Activated T-helper 17 cell treated with anti-CD3 and anti-CD28 coated beads, Interleukin-2, amount 50 U/mL, for 72 hours (primary cell): ENCODE measurements around the gene CRYL1. TPM values are rescaled to one million over a fixed set of nuclear protein-coding genes. Genes with fewer than 3 reads are reported as not detected.

ENCODE experiments used
- ATAC-seq: fragments of 150-1000 bp; cut with Tn5 transposase; replicated peaks from 2 replicates; pipeline ENCODE4 v1.10.0; 2021; ENCODE audit warnings: mild to moderate bottlenecking, moderate library complexity
- H3K27ac Mint-ChIP-seq: one replicate; pipeline ENCODE4 v1.8.0; 2022; ENCODE audit warnings: mixed read lengths
- H3K27me3 Mint-ChIP-seq: one replicate; pipeline ENCODE4 v1.8.0; 2022; ENCODE audit warnings: mixed read lengths
- H3K36me3 Mint-ChIP-seq: one replicate; pipeline ENCODE4 v1.8.0; 2022; ENCODE audit warnings: low read depth, mild to moderate bottlenecking, mixed read lengths
- H3K4me1 Mint-ChIP-seq: one replicate; pipeline ENCODE4 v1.8.0; 2022; ENCODE audit warnings: mixed read lengths
- H3K4me3 Mint-ChIP-seq: one replicate; pipeline ENCODE4 v1.8.0; 2022; ENCODE audit warnings: mild to moderate bottlenecking, mixed read lengths
- H3K9me3 Mint-ChIP-seq: one replicate; pipeline ENCODE4 v1.8.0; 2022; ENCODE audit warnings: mixed read lengths
- total RNA-seq, 2 donors: library from RNA; stranded (reverse); gene quantifications; one replicate each; pipeline ENCODE4 v1.2.3, GENCODE V29; 2022

The CRYL1 gene
- total RNA-seq, 2 donors from 2014 or later, result 8.0 to 12.8 TPM

DNA sequence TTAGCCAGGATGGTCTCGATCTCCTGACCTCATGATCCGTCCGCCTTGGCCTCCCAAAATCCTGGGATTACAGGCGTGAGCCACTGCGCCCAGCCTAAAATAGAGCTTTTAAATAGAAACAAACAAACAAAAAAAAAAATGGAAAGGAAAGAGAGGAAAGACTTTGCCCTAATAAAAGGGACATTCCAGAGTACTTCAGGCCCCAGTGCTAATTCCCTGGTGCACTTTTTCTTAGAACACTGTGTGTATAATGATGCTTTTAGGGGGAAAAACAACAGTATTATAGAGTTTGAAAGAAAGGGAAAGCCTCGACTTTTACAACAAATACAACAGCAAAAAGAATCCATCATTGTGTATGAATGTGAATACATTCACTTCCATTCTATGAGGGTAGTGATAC, 104.7 kb downstream of the CRYL1 start:
- ATAC-seq, result no peak
- peaks cover 4% of the 10 kb centered on the region for H3K9me3 Mint-ChIP-seq
- H3K36me3 Mint-ChIP-seq, result peaks cover 12% of the 10 kb centered on the region
- peaks cover 38% of the 10 kb centered on the region for H3K4me1 Mint-ChIP-seq
- H3K4me3 Mint-ChIP-seq, result peak overlapping the region; percentile 80
- H3K27ac Mint-ChIP-seq, result peak overlapping the region; percentile 90
- no peaks in the 10 kb centered on the region for H3K27me3 Mint-ChIP-seq

DNA sequence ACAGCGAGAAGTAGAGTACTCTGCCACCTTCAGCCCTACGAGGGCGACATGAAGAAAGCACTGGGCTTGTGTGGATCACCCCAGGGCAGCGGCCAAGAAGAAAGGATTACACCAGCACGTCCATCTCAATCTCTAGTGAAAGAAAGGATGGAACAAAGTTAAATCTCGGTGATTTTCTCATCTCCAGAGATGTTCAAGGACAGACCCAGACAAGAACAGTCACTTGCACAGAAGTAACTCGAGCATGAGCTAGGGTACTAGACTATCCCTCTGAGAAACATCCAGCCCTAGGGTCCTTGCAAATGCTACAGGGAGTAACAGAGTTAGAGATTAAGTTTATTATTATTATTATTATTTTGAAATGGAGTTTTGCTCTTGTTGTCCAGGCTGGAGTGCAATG, 106.7 kb downstream of the CRYL1 start:
- peaks cover 12% of the 10 kb centered on the region for H3K36me3 Mint-ChIP-seq
- H3K27me3 Mint-ChIP-seq, result no peaks in the 10 kb centered on the region
- H3K9me3 Mint-ChIP-seq, result peaks cover 4% of the 10 kb centered on the region
- peaks cover 35% of the 10 kb centered on the region for H3K4me1 Mint-ChIP-seq
- H3K27ac Mint-ChIP-seq, result peak overlapping the region; percentile 90
- ATAC-seq, result no peak
- peak overlapping the region; percentile 80 for H3K4me3 Mint-ChIP-seq

DNA sequence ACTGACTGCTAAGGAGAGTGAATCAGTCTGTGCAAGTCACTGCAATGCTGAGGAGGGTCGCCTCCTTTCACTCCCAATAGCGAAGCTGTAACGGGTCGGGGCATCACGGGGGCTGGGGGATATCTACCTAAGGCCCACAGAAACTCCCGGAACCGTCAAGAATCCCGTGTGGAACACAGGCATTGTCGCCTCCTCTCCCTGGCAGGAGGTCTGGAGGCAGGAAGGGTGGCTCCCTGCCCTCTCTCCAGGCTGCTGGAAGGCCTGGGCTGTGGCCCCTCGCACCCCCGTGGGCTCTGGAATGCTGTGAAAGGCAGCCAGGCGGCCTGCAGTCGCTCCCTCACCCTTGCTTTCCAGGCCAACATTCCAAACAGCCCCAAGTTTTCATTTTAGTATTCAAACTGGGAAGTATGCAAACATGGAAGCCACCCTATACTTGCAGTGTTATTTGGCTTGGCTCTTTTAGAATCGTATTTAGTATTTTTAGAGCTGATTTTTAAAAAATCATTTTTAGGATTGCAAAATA, 109.4 kb downstream of the CRYL1 start:
- peaks cover 44% of the 10 kb centered on the region for H3K4me1 Mint-ChIP-seq
- no peak overlapping the region for H3K27ac Mint-ChIP-seq
- ATAC-seq, result no peak
- H3K36me3 Mint-ChIP-seq, result peaks cover 12% of the 10 kb centered on the region
- H3K4me3 Mint-ChIP-seq, result no peak overlapping the region
- peaks cover 4% of the 10 kb centered on the region for H3K9me3 Mint-ChIP-seq
- no peaks in the 10 kb centered on the region for H3K27me3 Mint-ChIP-seq

DNA sequence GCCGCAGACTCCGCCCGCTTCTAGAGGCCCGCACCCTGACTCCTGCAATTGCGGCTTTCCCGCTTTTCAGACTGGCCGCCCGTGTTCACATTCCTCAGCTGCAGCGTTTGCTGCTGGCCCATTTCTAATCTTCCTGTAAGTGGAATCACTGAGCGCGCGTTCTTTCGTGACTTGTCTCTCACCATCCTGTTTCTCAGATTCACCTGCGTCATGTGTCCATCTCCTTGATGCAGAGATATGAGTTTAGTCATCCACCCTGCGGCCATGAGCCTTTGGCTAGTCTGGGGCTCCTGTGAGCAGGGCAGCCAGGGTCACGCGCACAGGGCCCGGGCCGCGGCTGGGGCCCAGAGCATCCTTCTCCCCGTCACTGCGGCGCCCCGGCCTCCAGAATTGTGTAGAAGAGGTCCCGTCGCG, 110.0 kb downstream of the CRYL1 start:
- peaks cover 42% of the 10 kb centered on the region for H3K4me1 Mint-ChIP-seq
- H3K36me3 Mint-ChIP-seq, result peaks cover 12% of the 10 kb centered on the region
- H3K9me3 Mint-ChIP-seq, result peaks cover 4% of the 10 kb centered on the region

DNA sequence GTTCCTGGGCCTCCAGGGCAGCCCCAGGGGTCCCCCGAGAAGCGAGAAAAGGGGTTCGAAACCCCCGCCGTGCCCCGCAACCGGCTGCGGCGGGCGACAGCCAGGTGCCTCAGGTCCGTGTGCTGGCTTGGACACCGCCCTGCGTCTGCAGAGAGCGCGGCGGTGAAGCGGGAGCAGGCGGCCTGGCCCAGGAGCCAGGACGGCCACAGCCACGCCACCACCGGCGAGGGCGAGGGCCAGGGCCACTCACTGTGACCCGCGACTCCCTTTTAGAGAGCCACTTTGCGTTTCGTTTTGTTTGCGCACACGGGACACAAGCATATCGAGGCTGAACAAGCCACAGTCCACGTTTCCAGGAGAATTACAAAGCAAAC, 110.4 kb downstream of the CRYL1 start:
- H3K27ac Mint-ChIP-seq, result no peak overlapping the region
- H3K4me3 Mint-ChIP-seq, result no peak overlapping the region
- peaks cover 4% of the 10 kb centered on the region for H3K9me3 Mint-ChIP-seq
- no peaks in the 10 kb centered on the region for H3K27me3 Mint-ChIP-seq
- peaks cover 12% of the 10 kb centered on the region for H3K36me3 Mint-ChIP-seq
- H3K4me1 Mint-ChIP-seq, result peaks cover 38% of the 10 kb centered on the region
- ATAC-seq, result no peak

More for the DNA sequence above, 110.0 kb downstream of the CRYL1 start:
- Mint-ChIP-seq H3K4me3 (no peak overlapping the region), H3K27me3 (no peaks in the 10 kb centered on the region), H3K27ac (no peak overlapping the region)
- no peak for ATAC-seq

DNA sequence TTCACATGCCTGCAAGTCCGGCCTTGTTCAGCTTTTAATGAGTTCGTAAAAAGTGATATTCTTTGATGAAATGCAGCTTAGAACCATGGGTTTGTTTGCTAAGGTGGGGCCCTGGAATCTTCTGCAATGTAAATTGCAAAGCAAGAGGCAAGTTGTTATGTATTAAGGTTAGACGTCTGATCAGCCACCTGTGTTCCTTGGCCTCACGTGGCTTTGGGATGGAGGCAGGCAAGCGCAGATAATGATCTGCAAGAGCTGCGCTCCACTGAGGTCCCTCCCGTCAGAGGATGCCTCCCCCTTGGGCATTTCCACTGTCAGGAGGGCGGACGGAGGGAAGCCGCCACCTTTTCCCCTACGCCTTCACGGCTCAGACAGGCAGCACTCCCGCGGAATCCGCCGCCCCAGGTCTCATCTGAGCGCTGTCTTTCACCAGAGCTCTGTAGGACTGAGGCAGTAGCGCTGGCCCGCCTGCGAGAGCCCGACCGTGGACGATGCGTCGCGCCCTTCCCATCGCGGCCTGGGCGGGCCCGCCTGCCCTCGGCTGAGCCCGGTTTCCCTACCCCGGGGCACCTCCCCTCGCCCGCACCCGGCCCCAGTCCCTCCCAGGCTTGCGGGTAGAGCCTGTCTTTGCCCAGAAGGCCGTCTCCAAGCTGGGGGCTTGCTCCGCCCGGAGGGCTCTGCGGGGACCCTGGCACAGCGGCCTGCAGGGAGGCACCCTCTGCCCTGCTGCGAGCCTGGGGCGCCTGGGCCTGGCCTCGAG, 110.9 kb downstream of the CRYL1 start:
- Mint-ChIP-seq H3K4me3 (no peak overlapping the region), H3K27ac (no peak overlapping the region), H3K4me1 (peaks cover 32% of the 10 kb centered on the region), H3K9me3 (peaks cover 4% of the 10 kb centered on the region), H3K27me3 (no peaks in the 10 kb centered on the region), H3K36me3 (peaks cover 10% of the 10 kb centered on the region)
- ATAC-seq, result no peak

DNA sequence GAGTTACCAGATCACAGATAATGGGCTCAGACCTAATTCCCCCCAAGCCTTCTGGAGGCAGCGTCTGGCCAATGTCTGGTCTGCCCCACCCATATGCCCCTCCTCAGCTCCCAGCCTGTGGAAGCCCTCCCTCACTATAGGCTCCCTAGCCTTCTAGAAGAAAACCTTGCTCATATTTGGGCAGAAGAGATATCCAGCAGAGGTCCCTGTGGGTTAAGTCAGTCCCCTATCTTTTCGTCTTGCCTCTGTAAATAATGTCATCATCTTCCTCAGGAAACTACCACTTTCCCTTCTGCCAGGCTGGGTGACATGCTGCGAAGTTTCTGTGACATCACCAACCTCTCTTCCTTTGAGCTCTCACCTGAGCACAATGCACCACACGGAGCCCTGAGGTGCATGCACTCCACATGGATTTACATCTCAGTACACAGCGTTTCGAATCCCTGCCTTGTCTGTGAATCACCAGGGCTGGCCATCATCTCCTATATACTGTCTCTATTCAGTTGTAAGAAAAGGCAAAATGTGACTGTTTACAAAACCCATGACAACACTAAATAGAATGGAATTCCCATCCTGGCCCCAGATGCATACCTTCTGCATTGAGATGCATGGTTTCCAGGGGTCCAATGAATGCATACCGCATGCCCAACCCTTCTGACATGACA, 112.8 kb downstream of the CRYL1 start:
- Mint-ChIP-seq H3K27ac (peak overlapping the region; percentile 71), H3K4me3 (peak overlapping the region; percentile 66), H3K36me3 (no peaks in the 10 kb centered on the region)

DNA sequence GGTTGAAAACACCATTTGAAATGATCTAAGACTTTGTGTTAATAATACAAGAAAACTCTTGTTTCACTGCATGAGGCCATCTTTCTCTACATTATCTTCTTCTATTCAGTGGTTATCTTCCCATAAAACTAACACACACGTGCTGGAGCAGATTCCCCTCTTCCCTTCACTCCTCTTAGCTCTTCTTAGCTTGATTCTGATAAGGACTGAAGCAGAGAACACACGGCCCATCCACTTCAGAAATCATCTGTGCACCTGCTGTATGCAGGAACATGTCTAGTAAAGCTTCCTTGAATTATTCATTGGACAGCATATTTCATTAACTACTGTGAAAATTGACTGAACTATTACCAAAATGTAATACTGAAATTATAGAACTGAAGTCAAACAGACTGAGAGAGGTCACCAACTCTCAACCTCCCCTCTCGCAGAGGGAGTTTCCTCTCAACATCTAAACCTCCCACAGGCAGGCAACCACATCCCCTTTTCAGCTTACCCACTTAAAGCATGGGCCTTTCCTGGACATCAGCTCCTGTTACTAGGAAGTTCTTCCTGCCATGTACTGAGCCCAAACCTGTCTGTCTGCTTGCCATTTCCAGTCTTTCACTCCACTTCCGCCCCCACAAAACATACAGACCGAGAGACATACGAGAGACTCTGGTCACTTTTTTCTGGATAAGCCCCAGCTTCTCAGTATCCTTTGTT, 113.9 kb downstream of the CRYL1 start:
- peak overlapping the region; percentile 71 for H3K27ac Mint-ChIP-seq
- ATAC-seq, result peak; percentile 93
- peaks cover 21% of the 10 kb centered on the region for H3K4me1 Mint-ChIP-seq
- peak overlapping the region; percentile 66 for H3K4me3 Mint-ChIP-seq
- no peaks in the 10 kb centered on the region for H3K27me3 Mint-ChIP-seq
- no peaks in the 10 kb centered on the region for H3K36me3 Mint-ChIP-seq
- H3K9me3 Mint-ChIP-seq, result no peaks in the 10 kb centered on the region

More for the DNA sequence above, 112.8 kb downstream of the CRYL1 start:
- ATAC-seq, result peak; percentile 71
- peaks cover 21% of the 10 kb centered on the region for H3K4me1 Mint-ChIP-seq
- H3K9me3 Mint-ChIP-seq, result no peaks in the 10 kb centered on the region
- no peaks in the 10 kb centered on the region for H3K27me3 Mint-ChIP-seq

DNA sequence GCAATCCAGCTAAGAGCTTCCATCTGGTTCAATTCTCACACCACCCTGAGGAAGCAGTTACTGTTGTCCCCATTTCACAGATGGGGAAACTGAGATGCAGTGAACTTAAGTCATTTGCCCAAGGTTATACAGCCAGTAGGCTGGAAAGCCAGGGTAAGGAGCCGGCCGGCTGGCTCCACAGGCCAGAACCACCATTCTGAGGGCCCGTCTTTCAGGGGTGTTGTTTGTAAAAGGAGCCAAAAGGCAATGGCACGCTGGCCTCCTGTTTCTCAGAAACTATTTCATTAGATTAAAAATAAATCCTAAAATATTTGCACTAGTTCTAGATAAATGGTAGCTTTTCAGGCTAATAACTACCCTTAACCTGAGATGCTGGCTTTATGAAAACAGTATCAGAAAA, 114.9 kb downstream of the CRYL1 start:
- Mint-ChIP-seq H3K27me3 (no peaks in the 10 kb centered on the region), H3K27ac (no peak overlapping the region), H3K9me3 (no peaks in the 10 kb centered on the region), H3K4me1 (peaks cover 21% of the 10 kb centered on the region), H3K36me3 (no peaks in the 10 kb centered on the region), H3K4me3 (peak overlapping the region; percentile 66)
- ATAC-seq, result no peak

DNA sequence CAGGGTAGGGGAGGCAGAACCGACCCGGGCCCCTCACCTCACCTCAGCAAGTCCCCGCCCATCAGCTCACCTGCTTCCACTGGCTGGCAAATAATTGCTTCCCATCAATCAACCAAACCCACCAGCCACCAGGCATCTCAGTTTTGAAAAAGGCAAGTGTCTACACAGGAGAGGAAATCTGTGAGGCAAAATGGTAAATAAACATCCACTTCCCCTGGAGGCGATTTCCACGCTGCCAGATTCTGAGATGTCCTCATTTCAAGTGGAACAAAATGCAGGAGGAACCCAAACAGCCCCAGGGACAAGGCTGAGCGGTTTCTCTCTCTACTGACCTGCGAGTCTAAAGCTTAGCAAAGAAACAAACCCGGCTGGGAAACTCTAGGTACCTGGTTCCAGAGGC, 117.5 kb downstream of the CRYL1 start:
- H3K4me3 Mint-ChIP-seq, result no peak overlapping the region
- H3K36me3 Mint-ChIP-seq, result no peaks in the 10 kb centered on the region
- H3K27me3 Mint-ChIP-seq, result no peaks in the 10 kb centered on the region
- no peak for ATAC-seq
- H3K4me1 Mint-ChIP-seq, result peaks cover 21% of the 10 kb centered on the region
- no peak overlapping the region for H3K27ac Mint-ChIP-seq
- no peaks in the 10 kb centered on the region for H3K9me3 Mint-ChIP-seq

DNA sequence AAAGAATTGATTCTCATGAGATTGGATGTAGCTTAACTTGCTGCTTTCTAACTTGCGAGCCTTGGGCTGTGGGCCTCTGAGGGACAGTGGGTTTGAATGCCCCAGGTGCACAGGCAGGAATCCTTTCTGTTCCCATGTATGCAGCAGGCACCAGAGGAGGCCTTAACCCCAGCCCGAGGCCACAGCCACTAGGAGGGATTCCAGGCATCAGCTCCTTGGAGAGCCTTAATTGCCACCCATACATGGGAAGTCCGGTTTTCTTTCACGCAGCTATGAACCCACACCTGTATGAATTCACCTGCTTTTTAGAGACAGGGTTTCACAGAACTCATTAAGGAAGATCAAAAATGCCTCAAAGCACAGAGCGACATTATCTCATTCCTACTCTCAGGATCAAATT, 117.9 kb downstream of the CRYL1 start:
- ATAC-seq, result no peak
- H3K4me3 Mint-ChIP-seq, result no peak overlapping the region
- no peaks in the 10 kb centered on the region for H3K36me3 Mint-ChIP-seq
- H3K27me3 Mint-ChIP-seq, result no peaks in the 10 kb centered on the region
- no peak overlapping the region for H3K27ac Mint-ChIP-seq
- H3K4me1 Mint-ChIP-seq, result peaks cover 17% of the 10 kb centered on the region
- H3K9me3 Mint-ChIP-seq, result no peaks in the 10 kb centered on the region

DNA sequence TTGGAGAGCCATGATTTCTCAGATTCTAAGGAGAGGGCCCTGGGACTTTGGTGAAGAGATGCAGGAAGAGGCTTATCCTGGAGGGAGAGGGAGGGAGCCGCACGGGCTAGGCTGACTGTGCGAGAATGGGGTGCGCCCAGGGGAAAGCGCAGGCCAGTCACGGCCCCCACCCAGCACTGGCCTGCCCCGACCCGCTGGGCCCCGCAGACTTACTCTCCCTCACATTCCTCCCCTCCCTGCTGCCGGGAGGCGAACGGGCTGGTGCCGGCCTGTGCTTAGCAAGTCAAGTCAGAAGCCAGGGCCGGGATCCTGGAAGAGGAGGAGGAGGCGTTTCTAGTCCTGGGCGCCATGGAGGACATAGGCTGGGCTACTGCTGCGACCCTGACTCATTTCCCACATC, 120.0 kb downstream of the CRYL1 start:
- Mint-ChIP-seq H3K4me3 (no peak overlapping the region), H3K27me3 (no peaks in the 10 kb centered on the region), H3K4me1 (peaks cover 9% of the 10 kb centered on the region), H3K27ac (no peak overlapping the region), H3K36me3 (no peaks in the 10 kb centered on the region), H3K9me3 (no peaks in the 10 kb centered on the region)
- no peak for ATAC-seq

DNA sequence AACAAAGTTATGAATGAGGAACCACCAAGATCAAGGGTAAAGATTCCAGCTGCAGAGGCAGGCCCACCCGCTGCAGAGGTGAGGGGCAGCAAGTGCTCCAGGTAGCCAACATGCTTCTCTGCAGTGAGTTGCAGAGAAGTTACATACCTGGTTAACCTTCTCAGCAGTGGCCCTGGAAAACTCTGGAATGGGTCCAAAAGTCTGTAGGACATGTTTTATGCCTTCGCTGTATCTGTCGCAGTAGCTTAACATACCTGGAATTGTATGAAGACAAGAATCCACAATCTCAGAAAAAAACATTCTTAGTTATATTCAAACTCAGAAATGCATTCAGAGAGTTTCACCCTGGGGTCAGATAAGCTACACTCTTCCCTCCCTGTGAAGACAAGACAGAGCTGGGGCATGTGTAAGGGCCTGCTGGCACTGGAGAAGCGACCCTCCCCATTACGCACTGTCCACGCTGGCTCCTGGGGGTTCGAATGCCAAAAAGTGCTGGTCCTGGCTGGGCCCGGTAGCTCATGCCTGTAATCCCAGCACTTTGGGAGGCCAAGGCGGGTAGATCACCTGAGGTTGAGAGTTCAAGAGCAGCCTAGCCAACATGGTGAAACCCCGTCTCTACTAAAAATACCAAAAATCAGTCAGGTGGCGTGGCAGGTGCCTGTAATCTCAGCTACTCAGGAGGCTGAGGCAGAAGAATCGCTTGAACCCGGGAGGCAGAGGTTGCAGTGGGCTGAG, 121.0 kb downstream of the CRYL1 start:
- H3K4me3 Mint-ChIP-seq, result no peak overlapping the region
- ATAC-seq, result no peak
- no peaks in the 10 kb centered on the region for H3K9me3 Mint-ChIP-seq

DNA sequence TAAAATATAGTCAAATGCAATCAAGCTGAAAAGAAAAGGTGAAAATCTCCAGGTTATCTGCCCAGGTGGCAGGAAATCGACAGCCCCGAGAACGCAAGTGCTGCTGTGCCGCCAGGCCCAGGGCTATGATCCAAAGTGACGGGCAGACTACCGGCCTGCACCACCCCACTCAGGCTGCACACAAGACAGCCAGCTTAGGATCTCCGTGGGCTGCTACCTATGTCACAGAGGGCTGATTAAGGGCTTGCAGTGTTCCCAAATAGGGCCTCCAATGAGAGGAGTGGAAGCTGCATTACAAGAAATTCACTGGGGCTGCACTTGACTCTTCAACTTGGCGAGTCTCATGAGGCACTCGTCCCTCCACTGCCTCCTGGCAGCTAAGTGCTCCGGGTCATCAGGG, 121.8 kb downstream of the CRYL1 start:
- ATAC-seq, result no peak
- Mint-ChIP-seq H3K27ac (no peak overlapping the region), H3K4me3 (no peak overlapping the region), H3K27me3 (no peaks in the 10 kb centered on the region), H3K9me3 (no peaks in the 10 kb centered on the region), H3K4me1 (peaks cover 9% of the 10 kb centered on the region), H3K36me3 (no peaks in the 10 kb centered on the region)

More for the DNA sequence above, 121.0 kb downstream of the CRYL1 start:
- Mint-ChIP-seq H3K36me3 (no peaks in the 10 kb centered on the region), H3K4me1 (peaks cover 9% of the 10 kb centered on the region), H3K27me3 (no peaks in the 10 kb centered on the region), H3K27ac (no peak overlapping the region)
